ENCODE data around the gene SLC9A6. TPM values are rescaled to one million over a fixed set of nuclear protein-coding genes. Genes with fewer than 3 reads are reported as not detected.

The SLC9A6 gene
- total and polyA plus RNA-seq, 2 of the 13 experiments (the other 11 are each of a cell fraction or from before 2014, with no cell fraction given), result 3.9 to 8.0 TPM

DNA sequence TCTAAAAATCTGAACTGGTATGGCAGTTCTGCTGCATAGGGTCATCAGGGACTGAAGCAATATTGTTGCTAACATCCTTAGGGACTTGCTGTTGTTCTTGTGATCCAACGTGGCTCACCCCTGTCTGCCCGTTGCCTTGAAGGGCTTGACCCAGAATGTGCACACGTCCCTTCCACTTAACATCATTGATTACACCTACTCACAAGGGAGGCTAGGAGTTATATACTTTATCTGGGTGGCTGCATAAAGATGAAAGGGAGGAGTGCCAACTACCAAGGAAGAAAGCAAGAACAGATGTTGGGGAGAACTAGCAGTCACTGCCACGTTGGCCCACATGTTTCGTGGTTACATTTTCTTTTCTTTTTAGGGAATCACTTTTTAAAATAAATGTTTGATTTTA, 34.0 kb downstream of the SLC9A6 start (continued):
- TF ChIP-seq ZNF138 (CRISPR knock-in tag; IDR thresholded peaks at IDR 0.05; ENCODE audit: low read depth), result no peak
- no peak for TF ChIP-seq CTCF (CRISPR knock-in tag; IDR thresholded peaks at IDR 0.05)
- no peak for TF ChIP-seq GLMP (CRISPR knock-in tag; IDR thresholded peaks at IDR 0.05; ENCODE audit: borderline replicate concordance)
- TF ChIP-seq SSRP1 (CRISPR knock-in tag; IDR thresholded peaks at IDR 0.05), result no peak
- no peak for TF ChIP-seq ZNF260 (CRISPR knock-in tag; IDR thresholded peaks at IDR 0.05; ENCODE audit: borderline replicate concordance, low read depth)
- TF ChIP-seq CENPX (CRISPR knock-in tag; IDR thresholded peaks at IDR 0.05), result no peak
- TF ChIP-seq ZBTB7B (CRISPR knock-in tag; IDR thresholded peaks at IDR 0.05), result no peak
- TF ChIP-seq, protein P1, sequence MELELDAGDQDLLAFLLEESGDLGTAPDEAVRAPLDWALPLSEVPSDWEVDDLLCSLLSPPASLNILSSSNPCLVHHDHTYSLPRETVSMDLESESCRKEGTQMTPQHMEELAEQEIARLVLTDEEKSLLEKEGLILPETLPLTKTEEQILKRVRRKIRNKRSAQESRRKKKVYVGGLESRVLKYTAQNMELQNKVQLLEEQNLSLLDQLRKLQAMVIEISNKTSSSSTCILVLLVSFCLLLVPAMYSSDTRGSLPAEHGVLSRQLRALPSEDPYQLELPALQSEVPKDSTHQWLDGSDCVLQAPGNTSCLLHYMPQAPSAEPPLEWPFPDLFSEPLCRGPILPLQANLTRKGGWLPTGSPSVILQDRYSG (CRISPR knock-in tag; IDR thresholded peaks at IDR 0.05), result no peak
- TF ChIP-seq, protein P2, sequence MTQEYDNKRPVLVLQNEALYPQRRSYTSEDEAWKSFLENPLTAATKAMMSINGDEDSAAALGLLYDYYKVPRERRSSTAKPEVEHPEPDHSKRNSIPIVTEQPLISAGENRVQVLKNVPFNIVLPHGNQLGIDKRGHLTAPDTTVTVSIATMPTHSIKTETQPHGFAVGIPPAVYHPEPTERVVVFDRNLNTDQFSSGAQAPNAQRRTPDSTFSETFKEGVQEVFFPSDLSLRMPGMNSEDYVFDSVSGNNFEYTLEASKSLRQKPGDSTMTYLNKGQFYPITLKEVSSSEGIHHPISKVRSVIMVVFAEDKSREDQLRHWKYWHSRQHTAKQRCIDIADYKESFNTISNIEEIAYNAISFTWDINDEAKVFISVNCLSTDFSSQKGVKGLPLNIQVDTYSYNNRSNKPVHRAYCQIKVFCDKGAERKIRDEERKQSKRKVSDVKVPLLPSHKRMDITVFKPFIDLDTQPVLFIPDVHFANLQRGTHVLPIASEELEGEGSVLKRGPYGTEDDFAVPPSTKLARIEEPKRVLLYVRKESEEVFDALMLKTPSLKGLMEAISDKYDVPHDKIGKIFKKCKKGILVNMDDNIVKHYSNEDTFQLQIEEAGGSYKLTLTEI (CRISPR knock-in tag; conservative IDR thresholded peaks at IDR 0.05), result no peak
- no peak for TF ChIP-seq EZH2 (conservative IDR thresholded peaks at IDR 0.05; ENCODE audit: low read depth, low read length)
- no peak for TF ChIP-seq PAWR (CRISPR knock-in tag; IDR thresholded peaks at IDR 0.05; ENCODE audit: borderline replicate concordance)
